ENCODE data around the gene TRMT5.

TRMT5 gene

DNA sequence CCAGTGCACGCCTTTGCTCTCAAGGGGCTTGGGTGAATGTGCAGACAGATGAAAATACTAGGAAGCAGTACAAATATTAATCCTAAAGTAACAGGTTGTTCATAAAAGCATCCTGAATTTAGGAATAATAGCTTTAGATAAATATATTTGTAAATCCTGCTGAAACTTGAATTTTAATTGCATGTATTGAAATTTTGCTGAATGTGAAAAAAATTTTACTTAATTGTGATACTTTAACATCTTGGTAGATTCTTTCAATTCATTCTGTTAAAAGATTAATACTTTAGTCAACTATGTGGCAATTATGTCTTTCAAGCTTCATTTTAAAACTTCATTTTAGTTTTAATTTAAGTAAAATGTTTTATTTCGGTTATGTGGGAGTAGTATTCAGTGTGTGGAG lies 5.6 kb upstream of the TRMT5 start:
- Histone ChIP-seq H3K79me2 (ENCODE audit: low read length) (no peaks in the 10 kb centered on the region), H3K9me2 (replicated peaks; ENCODE audit: insufficient read depth, low read length) (no peaks in the 10 kb centered on the region), H3K9ac (ENCODE audit: low read length) (no peak overlapping the region), H3K27ac (ENCODE audit: low read length) (no peak overlapping the region), H3K36me3 (replicated peaks; ENCODE audit: insufficient read depth, low read length) (no peaks in the 10 kb centered on the region), H2AFZ (ENCODE audit: low read length) (no peak overlapping the region), H4K20me1 (ENCODE audit: insufficient read depth, low read length) (no peaks in the 10 kb centered on the region), H3K9me3 (replicated peaks; ENCODE audit: insufficient read depth, low read length) (no peaks in the 10 kb centered on the region), H3F3A (ENCODE audit: insufficient read depth, low read length) (no peaks in the 10 kb centered on the region), H3K27me3 (replicated peaks; ENCODE audit: insufficient read depth, low read length) (no peaks in the 10 kb centered on the region), H3K4me3 (ENCODE audit: low read length) (no peak overlapping the region), H3K4me1 (ENCODE audit: low read length) (no peaks in the 10 kb centered on the region), H3K4me2 (ENCODE audit: low read depth, low read length) (no peak overlapping the region)
- no peak for TF ChIP-seq EZH2 (optimal IDR thresholded peaks at IDR 0.05; ENCODE audit: low read depth, low read length)
- no peak for TF ChIP-seq EZH2phosphoT487 (IDR thresholded peaks at IDR 0.05; ENCODE audit: low read length)
- TF ChIP-seq CTCF (IDR thresholded peaks at IDR 0.05; ENCODE audit: low read length) = no peak
- DNase-seq = no peak

- no peak for TF ChIP-seq EZH2phosphoT487 (IDR thresholded peaks at IDR 0.05; ENCODE audit: low read length)
- TF ChIP-seq CTCF (IDR thresholded peaks at IDR 0.05; ENCODE audit: low read length) = no peak
- no peak for TF ChIP-seq EZH2 (optimal IDR thresholded peaks at IDR 0.05; ENCODE audit: low read depth, low read length)
- 0 out of 2 replicates have a peak, but pooled peaks cover 3% of the 10 kb centered on the region for H3K4me1 ChIP-seq (ENCODE audit: low read length)
- no peak overlapping the region for H2AFZ ChIP-seq (ENCODE audit: low read length)
- H3K9me2 ChIP-seq (replicated peaks; ENCODE audit: insufficient read depth, low read length) = no peaks in the 10 kb centered on the region
- no peak overlapping the region for H3K4me3 ChIP-seq (ENCODE audit: low read length)
- no peaks in the 10 kb centered on the region for H3F3A ChIP-seq (ENCODE audit: insufficient read depth, low read length)
- H3K9ac ChIP-seq (ENCODE audit: low read length) = no peak overlapping the region
- no peaks in the 10 kb centered on the region for H3K27me3 ChIP-seq (replicated peaks; ENCODE audit: insufficient read depth, low read length)
- no peak overlapping the region for H3K27ac ChIP-seq (ENCODE audit: low read length)
- no peak overlapping the region for H3K4me2 ChIP-seq (ENCODE audit: low read depth, low read length)
- H4K20me1 ChIP-seq (ENCODE audit: insufficient read depth, low read length) = no peaks in the 10 kb centered on the region
- no peak for DNase-seq
- H3K79me2 ChIP-seq (ENCODE audit: low read length) = no peaks in the 10 kb centered on the region
- no peaks in the 10 kb centered on the region for H3K36me3 ChIP-seq (replicated peaks; ENCODE audit: insufficient read depth, low read length)
- H3K9me3 ChIP-seq (replicated peaks; ENCODE audit: insufficient read depth, low read length) = no peaks in the 10 kb centered on the region
Observed at GRCh38 chr14:60984196-60984595, 3.3 kb upstream of the TRMT5 start.

DNA sequence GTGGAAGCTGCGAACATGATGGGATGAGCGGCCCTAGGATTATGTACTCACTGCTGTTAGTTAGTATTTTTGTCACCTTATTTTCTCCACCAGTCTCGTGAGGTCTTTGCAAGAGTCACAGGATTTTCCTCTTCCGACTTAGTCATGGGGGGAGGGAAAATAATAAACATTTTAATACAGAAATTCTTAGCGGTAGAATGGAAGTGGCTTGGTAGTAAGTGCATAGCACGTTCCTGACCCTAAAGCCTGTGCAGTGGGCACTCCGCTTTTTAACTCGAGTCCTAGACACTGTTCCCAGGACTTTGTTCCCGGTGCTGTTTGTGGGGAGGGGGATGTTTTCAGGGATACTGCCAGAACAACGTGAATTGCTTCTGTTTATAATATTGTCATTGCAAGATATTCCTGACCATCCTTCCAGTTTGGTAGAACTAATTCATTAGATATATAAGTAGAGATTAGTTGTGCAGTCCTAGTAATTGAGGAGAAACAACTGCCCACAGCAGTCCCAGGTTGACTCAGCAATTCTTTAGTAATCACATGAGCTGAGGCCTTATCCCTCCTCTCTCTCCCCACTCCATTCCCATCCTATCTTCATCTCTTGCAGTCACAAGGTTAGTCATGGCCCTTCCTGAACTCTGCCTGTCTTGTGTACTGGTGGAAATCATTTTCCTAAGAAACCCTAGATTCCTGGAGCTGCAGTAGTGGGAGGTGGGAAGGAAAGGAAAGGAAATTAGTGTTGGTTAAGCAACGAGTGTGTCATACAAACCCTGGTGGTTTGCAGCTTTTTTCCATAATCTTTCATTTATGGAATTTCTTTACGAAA lies 965 bp upstream of the TRMT5 start:
- no peak for DNase-seq
- Histone ChIP-seq H3K9me3 (replicated peaks; ENCODE audit: insufficient read depth, low read length) (no peaks in the 10 kb centered on the region), H3K4me1 (ENCODE audit: low read length) (0 out of 2 replicates have a peak, but pooled peaks cover 3% of the 10 kb centered on the region)

More for the DNA sequence above, 965 bp upstream of the TRMT5 start:
- Histone ChIP-seq H3K9ac (ENCODE audit: low read length) (peak overlapping the region; percentile 65; the same call in 1 of the 2 replicates), H2AFZ (ENCODE audit: low read length) (peak overlapping the region; percentile 90), H3K27me3 (replicated peaks; ENCODE audit: insufficient read depth, low read length) (no peaks in the 10 kb centered on the region), H3K79me2 (ENCODE audit: low read length) (no peaks in the 10 kb centered on the region), H3F3A (ENCODE audit: insufficient read depth, low read length) (no peaks in the 10 kb centered on the region), H4K20me1 (ENCODE audit: insufficient read depth, low read length) (no peaks in the 10 kb centered on the region), H3K4me3 (ENCODE audit: low read length) (peak overlapping the region; percentile 90), H3K27ac (ENCODE audit: low read length) (no peak overlapping the region), H3K9me2 (replicated peaks; ENCODE audit: insufficient read depth, low read length) (no peaks in the 10 kb centered on the region), H3K36me3 (replicated peaks; ENCODE audit: insufficient read depth, low read length) (no peaks in the 10 kb centered on the region), H3K4me2 (ENCODE audit: low read depth, low read length) (peak overlapping the region; percentile 77)
- TF ChIP-seq CTCF (IDR thresholded peaks at IDR 0.05; ENCODE audit: low read length) = no peak

Measured in MM.1S (cell line).